Camera-type eye (tissue), 1 donor: ENCODE data around the gene OTOGL. TPM values are rescaled to one million over a fixed set of nuclear protein-coding genes. Genes with fewer than 3 reads are reported as not detected.

Experiments used
- total RNA-seq: library from RNA; depleted of rRNA; stranded (reverse); fragments of >200 nt; gene quantifications from one replicate; pipeline ENCODE4 v1.2.3, GENCODE V29; 2014

Gene OTOGL, protein sequence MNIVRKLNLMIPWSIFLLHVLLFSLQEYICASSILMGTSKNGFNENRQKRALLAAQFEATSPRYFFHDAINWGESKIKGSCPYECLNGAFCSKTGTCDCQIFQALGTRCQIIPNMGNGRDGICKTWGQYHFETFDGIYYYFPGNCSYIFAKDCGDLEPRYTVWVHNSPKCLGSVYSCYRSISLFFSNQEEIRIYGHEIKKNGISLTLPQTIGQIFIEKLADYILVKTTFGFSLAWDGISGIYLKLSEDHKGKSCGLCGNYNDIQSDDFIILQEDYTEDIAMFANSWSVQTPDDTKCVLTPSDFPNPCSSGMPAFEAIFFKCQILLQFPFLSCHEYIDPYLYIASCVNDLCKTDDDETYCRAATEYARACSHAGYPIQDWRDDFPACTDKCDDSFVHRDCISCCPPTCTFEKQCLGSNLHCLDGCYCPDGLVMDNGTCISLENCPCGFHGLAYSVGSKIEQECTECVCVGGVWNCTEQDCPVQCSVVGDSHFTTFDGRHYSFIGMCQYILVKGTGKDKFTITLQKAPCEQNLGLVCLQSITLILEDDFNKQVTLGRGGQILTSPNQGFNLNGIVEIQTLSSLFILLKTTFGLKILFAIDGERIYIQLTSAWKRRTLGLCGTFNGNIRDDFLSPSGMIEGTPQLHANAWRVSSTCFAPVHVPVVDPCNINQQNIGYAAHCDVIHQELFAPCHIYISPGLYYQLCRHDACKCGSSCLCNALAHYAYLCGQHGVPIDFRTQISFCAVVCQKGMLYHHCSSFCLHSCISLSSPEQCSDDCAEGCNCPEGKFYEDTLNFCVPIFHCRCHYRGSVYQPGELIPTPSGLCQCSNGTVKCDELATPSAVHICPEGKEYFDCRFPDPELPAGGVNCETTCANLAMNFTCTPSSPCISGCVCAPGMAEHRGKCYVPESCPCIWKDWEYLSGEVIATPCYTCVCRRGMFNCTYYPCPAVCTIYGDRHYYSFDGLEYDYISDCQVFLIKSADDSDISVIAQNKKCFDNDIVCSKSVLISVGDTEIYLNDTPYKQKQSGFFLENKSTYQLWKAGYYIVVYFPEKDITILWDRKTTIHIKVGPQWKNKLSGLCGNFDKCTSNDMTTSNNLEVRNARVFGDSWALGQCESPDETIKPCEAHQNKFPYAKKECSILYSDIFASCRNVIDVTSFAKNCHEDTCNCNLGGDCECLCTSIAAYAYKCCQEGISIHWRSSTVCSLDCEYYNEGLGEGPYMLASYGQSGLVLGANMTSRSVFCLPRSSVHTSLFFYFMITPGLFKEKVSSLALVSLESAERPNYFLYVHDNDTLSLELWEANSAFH (N-terminal part only)
- total RNA-seq: 0.60 TPM

DNA sequence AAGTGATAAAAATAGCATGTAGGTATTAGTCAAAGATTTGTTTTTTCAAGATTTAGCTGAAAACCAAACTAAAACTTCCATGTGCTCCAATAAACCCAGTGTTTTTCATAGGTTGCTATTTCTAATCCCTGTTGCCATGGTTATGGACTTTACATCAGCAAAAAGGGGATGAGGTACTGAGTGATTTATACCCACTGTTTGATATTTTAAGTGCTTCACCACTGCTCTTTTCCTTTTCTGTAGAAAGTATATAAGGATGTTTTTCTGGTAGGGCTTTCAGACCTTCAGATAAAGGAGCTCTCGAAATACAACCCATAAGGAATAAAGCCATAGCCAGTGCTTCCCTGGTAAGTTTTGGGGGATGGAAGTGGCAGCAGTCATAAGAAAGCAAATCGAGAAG, at the start of gene OTOGL:
OTOGL (plus strand) TSS at position 279 of the 400 bp plus-strand sequence. CDS start 109,895 bp downstream, outside the sequence.

Other genes with a start within 250 kb of the OTOGL start
- 205 TPM for gene PPP1R12A, start 164.4 kb upstream of the OTOGL start, total RNA-seq